A172 (cell line): Measurements from ENCODE around the gene USP35. TPM values are rescaled to one million over a fixed set of nuclear protein-coding genes. Genes with fewer than 3 reads are reported as not detected.
"Not testable (repeated sequence)": the region's sequence is repeated elsewhere in the genome, so short reads cannot be mapped to it uniquely, and the experiment has no call there.

Experiments
- DNase-seq: peaks from one replicate; pipeline ENCODE4 v3.0.0-alpha.2; 2015; ENCODE audit warnings: low spot score
- total RNA-seq: library from RNA; depleted of rRNA; stranded (reverse); fragments of >200 nt; shearing (Covaris generic); gene quantifications from 2 replicates; pipeline ENCODE4 v1.2.3, GENCODE V29; 2014

Gene USP35
- total RNA-seq, 1 experiment from 2014 or later = 5.8 TPM

GRCh38 chr11:78216021-78216420 is 27.3 kb downstream of the USP35 start:
- DNase-seq = no peak

DNA sequence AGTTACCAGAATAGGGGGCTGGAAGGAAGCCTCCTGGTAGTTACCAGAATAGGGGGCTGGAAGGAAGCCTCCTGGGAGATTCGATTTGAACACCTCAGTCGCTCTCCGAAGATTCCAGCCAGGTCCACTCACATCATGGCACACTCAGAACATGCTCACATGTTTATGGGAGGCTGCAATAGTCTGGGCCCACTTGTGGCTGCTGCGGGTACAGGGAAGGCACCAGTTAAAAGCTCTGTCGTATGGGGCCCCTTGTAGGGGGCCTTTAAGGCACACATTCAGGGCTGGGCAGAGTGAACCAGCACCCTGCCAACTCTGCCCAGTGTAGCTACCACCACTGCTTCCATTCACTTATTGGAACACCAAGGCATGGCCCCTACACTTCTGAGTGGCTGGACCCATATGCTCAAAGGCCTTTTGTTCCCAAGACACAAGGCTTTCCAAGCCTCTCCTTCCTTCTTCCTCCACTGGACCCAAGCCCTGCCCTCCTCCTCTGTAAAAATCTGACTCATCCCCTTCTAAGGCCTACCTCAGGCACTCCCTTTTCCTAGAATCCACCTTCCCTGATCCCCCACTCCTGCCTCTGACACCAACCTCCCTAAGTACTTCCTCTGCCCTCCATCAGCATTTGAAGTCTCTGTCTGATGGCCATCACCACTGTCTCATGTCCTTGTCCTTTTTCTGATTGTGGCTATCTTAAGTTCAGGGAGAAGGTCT is 28.0 kb downstream of the USP35 start:
- peak; percentile 37 for DNase-seq

- no peak for DNase-seq
Measured at GRCh38 chr11:78217650-78218541, 29.2 kb downstream of the USP35 start.

DNA sequence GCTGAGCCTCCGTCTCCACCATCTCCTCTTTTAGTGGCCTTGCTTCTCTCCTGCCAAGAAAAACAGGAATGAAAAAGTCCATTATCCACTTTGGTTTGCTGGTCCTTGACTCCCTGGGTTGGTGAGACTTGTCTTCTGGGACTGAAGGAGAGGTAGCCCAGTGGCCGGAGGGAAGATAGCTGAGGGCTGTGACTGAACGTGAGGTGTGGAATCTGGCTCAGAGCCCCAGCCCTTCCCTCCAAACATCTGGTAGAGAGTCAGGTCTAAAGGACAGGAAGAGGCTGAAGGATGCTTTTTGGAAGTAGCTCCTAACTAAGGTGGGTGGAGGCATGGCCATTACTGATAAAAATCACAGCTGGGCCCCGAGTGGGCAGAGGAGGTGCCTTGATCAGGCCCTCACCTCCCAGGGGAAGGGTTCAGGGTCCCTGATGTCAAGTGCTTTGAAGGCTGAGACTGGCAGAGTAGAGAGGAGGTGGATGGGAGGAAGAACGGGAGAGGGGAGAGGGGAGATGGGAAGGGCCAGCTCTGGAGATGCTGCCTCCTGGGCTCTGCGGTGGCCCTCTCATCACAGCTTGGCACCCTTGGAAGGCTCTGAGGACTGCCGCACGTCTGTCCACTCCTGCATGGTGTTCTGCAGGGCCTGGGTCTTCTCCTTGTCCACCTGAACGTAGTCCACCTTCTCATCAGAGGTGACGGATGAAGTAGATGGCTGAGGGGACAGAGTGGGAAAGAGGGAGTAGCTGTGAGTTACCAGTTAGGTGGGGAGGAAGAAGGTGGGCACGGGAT is 30.2 kb downstream of the USP35 start:
- no peak for DNase-seq

GRCh38 chr11:78219493-78220217 is 30.9 kb downstream of the USP35 start:
- no peak for DNase-seq

- no peak for DNase-seq
Measured at GRCh38 chr11:78220218-78221157, 31.8 kb downstream of the USP35 start.

GRCh38 chr11:78221396-78222315 is 32.9 kb downstream of the USP35 start:
- DNase-seq = no peak

DNA sequence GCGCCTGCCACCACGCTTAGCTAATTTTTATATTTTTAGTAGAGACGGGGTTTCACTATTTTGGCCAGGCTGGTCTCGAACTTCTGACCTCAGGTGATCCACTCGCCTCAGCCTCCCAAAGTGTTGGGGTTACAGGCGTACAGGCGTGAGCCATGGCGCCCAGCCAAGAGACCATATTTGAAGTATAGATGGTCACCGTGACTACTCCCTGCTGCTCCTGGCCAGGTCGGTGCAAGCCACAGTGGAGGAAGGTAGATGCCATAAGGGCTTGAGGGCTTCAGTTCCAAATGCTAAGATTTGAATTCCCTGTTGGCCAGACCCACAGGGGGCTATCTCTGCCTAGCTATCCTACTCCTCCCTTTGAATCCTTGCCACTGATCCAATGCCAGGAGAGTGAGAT is 34.0 kb downstream of the USP35 start:
- DNase-seq = not testable (repeated sequence)

DNA sequence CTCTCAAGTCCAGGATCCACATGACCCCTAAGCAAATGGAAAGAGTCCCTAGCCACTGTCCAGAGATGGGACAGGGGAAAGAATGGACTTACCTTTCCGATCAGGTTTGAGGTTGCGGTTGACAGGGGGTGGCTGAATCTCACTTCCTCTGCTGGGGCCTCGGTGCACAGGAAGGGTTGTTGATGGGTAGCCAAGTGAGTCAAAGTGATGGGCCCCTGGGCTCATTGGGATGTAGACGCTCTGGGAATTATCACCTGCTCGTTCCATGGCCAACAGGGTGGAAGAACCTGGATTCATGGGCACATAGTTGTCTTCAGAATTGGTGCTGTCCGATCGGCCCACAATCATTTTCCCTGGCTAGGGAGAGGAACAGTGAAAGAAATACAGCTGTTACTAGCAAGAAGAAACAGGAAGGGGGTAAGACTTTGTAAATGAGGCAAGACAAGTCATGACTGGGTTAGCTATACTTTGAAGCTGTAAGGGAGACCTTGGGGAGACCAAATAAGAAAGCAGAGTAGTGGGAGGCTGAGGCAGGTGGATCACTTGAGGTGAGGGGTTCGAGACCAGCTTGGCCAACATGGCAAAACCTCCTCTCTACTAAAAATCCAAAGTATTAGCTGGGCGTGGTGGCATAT is 34.7 kb downstream of the USP35 start:
- DNase-seq = no peak

DNA sequence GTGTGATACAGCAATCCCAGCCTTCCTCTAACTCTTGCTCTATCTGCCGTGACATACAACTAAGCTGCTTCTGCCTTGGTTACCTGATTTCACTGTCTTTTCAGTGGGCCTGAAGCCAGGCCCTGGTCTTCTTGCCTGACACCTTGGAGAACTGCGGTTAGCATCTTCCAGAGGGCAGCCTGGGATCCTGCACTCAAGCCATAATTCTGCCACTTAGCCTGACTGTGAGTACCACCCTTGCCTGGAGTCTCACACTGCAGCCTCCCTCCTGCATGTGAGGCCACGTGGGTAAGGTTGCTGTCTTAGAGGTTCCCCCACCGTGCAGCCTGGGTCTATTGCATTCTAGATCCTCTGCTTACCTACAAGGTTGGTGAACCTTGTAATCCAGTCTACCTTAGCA is 35.8 kb downstream of the USP35 start:
- no peak for DNase-seq

DNA sequence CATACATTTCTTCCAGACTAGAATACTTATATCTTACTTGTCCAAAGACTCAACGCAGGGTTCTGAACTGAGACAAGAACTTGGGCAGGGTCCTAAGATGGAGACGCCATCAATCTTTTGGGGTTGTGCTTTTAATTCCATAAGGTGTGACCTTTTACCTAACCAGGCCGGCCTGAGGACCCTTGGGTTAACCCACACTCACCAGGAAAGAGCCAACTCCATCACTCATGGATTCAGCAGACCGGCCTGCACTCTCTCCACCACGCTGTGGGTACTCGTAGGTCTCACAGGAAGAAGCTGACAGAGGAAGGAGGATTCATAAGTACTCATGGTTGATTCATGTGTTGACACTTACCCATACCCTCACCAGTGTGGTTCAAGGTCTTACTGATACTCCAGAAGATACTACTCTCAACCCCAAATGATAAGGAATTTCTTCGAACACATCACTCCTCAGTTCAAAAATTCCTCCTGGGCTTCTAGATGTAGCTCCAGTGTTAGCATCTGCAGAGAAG is 36.2 kb downstream of the USP35 start:
- DNase-seq = no peak

DNA sequence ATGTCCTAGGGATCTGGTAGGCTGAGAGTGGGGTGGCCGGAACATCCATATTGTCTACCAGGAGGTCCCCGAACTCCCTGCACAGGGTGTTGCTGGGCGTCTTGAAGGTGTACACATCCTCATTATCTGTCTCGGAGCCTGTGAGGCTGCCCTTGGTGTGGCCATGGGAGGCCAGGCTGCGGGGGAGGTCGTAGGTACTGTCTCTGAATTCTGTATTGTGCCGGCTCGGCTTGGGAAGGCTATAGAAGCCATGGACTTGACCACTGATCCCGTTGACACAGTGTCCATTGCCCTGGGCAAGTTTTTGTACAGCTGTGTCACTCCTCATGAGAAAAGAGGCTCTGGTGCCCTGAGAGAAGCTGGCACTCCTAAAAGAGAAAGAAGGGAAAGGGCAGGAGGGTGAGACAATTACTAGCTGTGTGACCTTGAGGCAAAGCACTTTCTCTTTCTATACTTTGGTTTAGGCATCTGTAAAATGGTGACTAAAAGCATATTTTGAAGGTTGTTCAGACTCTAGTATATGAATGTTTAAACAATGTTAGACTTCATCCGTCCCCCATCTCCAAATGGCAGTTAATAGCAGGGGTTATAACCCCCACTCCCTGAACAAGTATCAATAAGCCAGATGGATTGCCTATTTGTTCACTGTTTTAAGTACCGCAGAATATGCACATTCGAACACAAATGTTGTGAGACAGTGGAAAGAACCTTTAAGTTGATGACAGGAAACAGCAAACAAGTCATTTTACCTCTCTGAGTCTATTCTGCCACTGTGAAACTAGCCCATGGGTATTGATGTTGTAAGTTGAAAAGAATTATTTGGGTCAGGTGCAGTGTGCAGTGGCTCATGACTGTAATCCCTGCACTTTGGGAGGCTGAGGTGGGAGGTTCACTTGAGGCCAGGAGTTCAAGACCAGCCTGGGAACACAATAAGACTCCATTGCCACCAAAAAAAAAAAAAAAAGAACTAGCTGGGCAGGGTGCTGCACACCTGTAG is 38.3 kb downstream of the USP35 start:
- DNase-seq = no peak

- DNase-seq = no peak
Measured at GRCh38 chr11:78227921-78228320, 39.2 kb downstream of the USP35 start.

DNA sequence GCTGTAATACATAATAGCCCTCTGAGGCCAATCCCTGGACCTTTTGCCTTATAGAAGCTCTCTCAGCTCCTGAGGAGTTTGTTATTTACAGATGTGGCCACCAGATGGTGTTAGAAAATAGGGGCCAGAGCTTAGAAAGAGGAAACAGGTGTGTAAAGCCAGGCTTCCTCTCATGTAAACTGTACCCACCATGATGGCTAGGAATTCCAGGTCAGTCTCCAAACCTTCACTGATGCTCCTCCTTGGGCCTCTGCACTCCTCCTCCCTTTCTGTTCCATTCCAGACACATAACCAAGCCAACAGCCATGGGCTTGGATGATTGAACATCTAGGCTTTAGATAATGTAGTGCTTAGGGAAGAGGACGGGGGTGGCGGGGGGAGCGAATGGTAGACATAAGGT is 39.7 kb downstream of the USP35 start:
- DNase-seq = peak; percentile 66

- no peak for DNase-seq
Measured at GRCh38 chr11:78229106-78229505, 40.4 kb downstream of the USP35 start.

- DNase-seq = no peak
Measured at GRCh38 chr11:78230161-78230877, 41.6 kb downstream of the USP35 start.
